ENCODE data around the gene TRMT1. TPM values are rescaled to one million over a fixed set of nuclear protein-coding genes. Genes with fewer than 3 reads are reported as not detected.

TRMT1 gene
- total RNA-seq, 1 experiment from 2014 or later, result 36.5 TPM

DNA sequence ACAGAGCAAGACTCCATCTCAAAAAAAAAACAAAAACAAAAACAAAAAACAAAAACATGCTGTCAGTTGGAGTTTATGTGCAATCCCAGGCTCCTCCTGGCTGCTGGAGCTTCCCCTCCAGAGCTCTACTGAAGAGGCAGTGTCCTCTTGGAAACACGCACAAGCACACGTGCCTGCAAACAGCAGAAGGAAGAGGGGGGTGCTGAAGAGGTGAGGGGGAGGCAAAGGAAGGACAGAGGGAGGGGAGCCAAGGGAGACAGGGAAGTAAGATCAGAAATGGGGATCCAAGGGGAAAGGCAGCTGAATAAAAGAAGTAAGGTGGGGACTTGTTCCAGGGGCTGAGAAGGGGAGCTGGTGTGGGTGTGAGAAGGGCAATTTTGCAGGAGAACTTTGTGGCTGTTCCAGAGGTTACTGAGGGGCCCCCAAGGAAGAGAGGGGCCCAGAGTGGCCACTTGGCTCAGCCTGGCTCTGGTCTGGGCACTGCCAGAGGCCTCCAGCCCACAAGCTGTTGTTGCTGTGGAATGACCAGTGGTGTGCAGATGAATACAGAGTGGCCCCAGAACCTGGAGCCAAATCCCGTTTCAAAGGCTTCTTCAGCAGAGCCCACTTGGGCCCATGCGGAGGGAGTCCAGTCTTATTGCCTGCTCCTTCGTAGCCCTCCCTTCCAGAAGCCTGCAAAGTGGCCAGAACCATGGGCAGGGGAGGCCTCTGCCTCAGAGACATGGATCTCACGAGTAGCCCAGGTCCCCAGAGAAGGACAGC is 48.3 kb downstream of the TRMT1 start:
- intact Hi-C loops (cut with micrococcal nuclease; ENCODE audit: unreplicated experiment), result no loop called here
- H3K9me3 Mint-ChIP-seq (ENCODE audit: low read depth, unreplicated experiment), result no peaks in the 10 kb centered on the region
- no peak for TF ChIP-seq CTCF (IDR thresholded peaks at IDR 0.05; ENCODE audit: unreplicated experiment)
- CTCF ChIA-PET, result interaction anchor here (0.7 kb wide), 1 partner anchor 57 kb away, joined by 3 read pairs; no protein-coding TSS in a partner anchor
- no peak for DNase-seq
- no peak overlapping the region for H3K4me3 Mint-ChIP-seq (ENCODE audit: low read depth, unreplicated experiment)
- H3K4me1 Mint-ChIP-seq (ENCODE audit: low read depth, unreplicated experiment), result no peaks in the 10 kb centered on the region
- peaks cover 9% of the 10 kb centered on the region for H3K27me3 Mint-ChIP-seq (ENCODE audit: unreplicated experiment)
- BruUV-seq (replicated peaks), result no TSS peak
- H3K27ac Mint-ChIP-seq (ENCODE audit: unreplicated experiment), result no peak overlapping the region
- H3K36me3 Mint-ChIP-seq (ENCODE audit: insufficient read depth, unreplicated experiment), result peaks cover 6% of the 10 kb centered on the region

DNA sequence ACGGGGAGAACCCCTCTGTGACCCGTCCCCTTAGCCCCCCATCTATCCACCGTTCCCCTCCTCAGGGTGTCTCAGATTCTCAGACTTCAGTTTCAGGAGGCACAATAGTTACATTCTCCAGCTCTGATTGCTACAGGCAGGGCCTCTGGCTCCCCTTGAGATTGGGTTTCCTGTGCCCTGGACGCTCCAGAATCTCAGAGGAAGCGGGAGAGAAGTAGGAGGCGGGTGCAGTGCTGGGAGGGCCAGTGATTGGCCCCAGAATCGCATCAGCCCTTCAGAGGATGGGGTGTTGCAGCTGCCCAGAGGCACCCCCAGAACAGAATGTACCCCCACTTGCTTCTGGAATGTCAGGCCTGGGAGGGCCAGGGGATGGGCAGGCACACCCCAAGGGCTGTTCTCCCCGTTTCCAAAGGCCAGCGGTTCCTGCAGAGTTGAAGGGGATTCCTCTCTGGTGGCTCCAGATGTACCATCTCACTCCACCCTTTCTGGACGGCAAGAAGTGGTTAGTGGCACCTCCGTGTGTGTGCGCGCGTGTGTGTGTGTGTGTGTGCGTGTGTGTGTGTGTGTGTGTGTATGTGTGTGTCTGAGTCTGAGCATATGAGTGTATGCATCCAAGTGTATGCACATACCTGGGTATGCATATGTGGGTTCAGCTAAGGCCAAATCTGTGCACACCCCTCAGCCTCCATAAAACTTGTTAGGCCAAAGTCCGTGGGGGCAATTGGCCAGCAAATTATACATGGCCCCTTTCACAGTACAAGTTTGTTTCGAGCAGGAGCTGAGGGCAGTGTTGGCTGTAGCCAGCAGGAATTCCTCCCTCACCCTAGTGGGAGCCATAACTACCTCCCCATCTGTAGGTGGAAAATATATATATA is 49.4 kb downstream of the TRMT1 start:
- no TSS peak for BruUV-seq (replicated peaks)
- no peak overlapping the region for H3K4me3 Mint-ChIP-seq (ENCODE audit: low read depth, unreplicated experiment)

GRCh38 chr19:13066226-13066625 is 50.3 kb downstream of the TRMT1 start:
- Mint-ChIP-seq H3K9me3 (ENCODE audit: low read depth, unreplicated experiment) (no peaks in the 10 kb centered on the region), H3K36me3 (ENCODE audit: insufficient read depth, unreplicated experiment) (peaks cover 6% of the 10 kb centered on the region), H3K4me3 (ENCODE audit: low read depth, unreplicated experiment) (no peak overlapping the region), H3K27me3 (ENCODE audit: unreplicated experiment) (peaks cover 16% of the 10 kb centered on the region), H3K27ac (ENCODE audit: unreplicated experiment) (no peak overlapping the region), H3K4me1 (ENCODE audit: low read depth, unreplicated experiment) (no peaks in the 10 kb centered on the region)
- BruUV-seq (replicated peaks), result no TSS peak
- DNase-seq, result no peak
- no peak for TF ChIP-seq CTCF (IDR thresholded peaks at IDR 0.05; ENCODE audit: unreplicated experiment)
- CTCF ChIA-PET, result no interaction called here
- intact Hi-C loops (cut with micrococcal nuclease; ENCODE audit: unreplicated experiment), result no loop called here

More for the DNA sequence above, 49.4 kb downstream of the TRMT1 start:
- Mint-ChIP-seq H3K9me3 (ENCODE audit: low read depth, unreplicated experiment) (no peaks in the 10 kb centered on the region), H3K36me3 (ENCODE audit: insufficient read depth, unreplicated experiment) (peaks cover 6% of the 10 kb centered on the region), H3K4me1 (ENCODE audit: low read depth, unreplicated experiment) (no peaks in the 10 kb centered on the region), H3K27me3 (ENCODE audit: unreplicated experiment) (peaks cover 16% of the 10 kb centered on the region), H3K27ac (ENCODE audit: unreplicated experiment) (no peak overlapping the region)
- CTCF ChIA-PET, result interaction anchor here (0.7 kb wide), 1 partner anchor 56 kb away, joined by 3 read pairs; no protein-coding TSS in a partner anchor
- TF ChIP-seq CTCF (IDR thresholded peaks at IDR 0.05; ENCODE audit: unreplicated experiment), result no peak
- intact Hi-C loops (cut with micrococcal nuclease; ENCODE audit: unreplicated experiment), result no loop called here
- no peak for DNase-seq

DNA sequence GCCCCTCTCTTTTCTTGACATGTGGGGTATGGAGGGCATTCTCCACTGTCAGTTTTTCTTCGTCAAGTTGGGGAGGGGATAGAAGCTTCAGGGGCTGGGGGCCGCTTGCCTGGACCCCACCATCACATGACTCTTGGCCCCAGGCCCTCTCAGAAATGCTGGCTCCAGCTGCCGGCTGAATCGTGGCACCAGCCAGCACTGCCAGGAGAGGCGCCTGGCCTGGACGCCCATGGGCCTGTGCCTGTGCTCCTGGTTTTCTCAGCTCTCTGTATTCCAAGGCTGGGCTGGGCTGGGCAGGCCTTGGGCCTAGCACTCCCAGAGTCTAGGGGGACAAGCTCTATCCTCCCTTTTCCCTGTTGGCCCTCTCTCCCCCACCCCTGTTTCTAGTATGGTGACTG is 52.4 kb downstream of the TRMT1 start:
- H3K4me3 Mint-ChIP-seq (ENCODE audit: low read depth, unreplicated experiment), result no peak overlapping the region
- CTCF ChIA-PET, result interaction anchor here (0.7 kb wide), 1 partner anchor 13 kb away, joined by 3 read pairs; no protein-coding TSS in a partner anchor
- TF ChIP-seq CTCF (IDR thresholded peaks at IDR 0.05; ENCODE audit: unreplicated experiment), result no peak
- no peak overlapping the region for H3K27ac Mint-ChIP-seq (ENCODE audit: unreplicated experiment)
- intact Hi-C loops (cut with micrococcal nuclease; ENCODE audit: unreplicated experiment), result no loop called here
- DNase-seq, result no peak
- H3K4me1 Mint-ChIP-seq (ENCODE audit: low read depth, unreplicated experiment), result no peaks in the 10 kb centered on the region
- no peaks in the 10 kb centered on the region for H3K36me3 Mint-ChIP-seq (ENCODE audit: insufficient read depth, unreplicated experiment)
- H3K9me3 Mint-ChIP-seq (ENCODE audit: low read depth, unreplicated experiment), result no peaks in the 10 kb centered on the region
- peaks cover 16% of the 10 kb centered on the region for H3K27me3 Mint-ChIP-seq (ENCODE audit: unreplicated experiment)
- no TSS peak for BruUV-seq (replicated peaks)
